ENCODE data around the gene AKAP7.

The AKAP7 gene

GRCh38 chr6:131116755-131117360 lies 18.4 kb upstream of the AKAP7 start:
- Histone ChIP-seq H3K36me3 (ENCODE audit: control insufficient read depth, insufficient read depth, low read length) (no peaks in the 10 kb centered on the region), H3K4me1 (ENCODE audit: control insufficient read depth, insufficient read depth, low read length) (no peaks in the 10 kb centered on the region), H3K9me3 (ENCODE audit: control insufficient read depth, low read length) (no peaks in the 10 kb centered on the region), H3K27me3 (ENCODE audit: control insufficient read depth, insufficient read depth, low read length) (no peaks in the 10 kb centered on the region), H3K4me3 (ENCODE audit: low read length) (no peak overlapping the region), H3K9ac (ENCODE audit: low read length) (no peak overlapping the region)

DNA sequence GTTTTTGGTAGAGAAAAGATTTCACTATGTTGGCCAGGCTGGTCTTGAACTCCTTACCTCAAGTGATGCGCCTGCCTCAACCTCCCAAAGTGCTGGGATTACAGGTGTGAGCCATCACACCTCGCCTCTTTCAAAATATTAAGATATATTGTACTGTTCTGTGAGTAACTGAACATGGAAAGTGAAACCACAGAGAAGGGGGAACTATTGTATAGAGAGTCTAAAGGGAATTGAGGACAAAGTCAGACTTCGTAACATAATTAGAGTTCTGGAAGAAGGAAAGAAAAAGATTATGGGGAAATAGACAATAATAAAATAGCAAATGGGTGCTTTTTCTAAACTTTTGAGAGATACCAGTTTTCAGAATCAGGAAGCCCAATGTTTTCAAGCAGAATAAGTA lies 17.4 kb upstream of the AKAP7 start:
- Histone ChIP-seq H3K9me3 (ENCODE audit: control insufficient read depth, low read length) (no peaks in the 10 kb centered on the region), H3K9ac (ENCODE audit: low read length) (no peak overlapping the region), H3K36me3 (ENCODE audit: control insufficient read depth, insufficient read depth, low read length) (no peaks in the 10 kb centered on the region), H3K27me3 (ENCODE audit: control insufficient read depth, insufficient read depth, low read length) (no peaks in the 10 kb centered on the region), H3K4me1 (ENCODE audit: control insufficient read depth, insufficient read depth, low read length) (no peaks in the 10 kb centered on the region), H3K4me3 (ENCODE audit: low read length) (no peak overlapping the region)

GRCh38 chr6:131122007-131122406 lies 13.3 kb upstream of the AKAP7 start:
- H3K27me3 ChIP-seq (ENCODE audit: control insufficient read depth, insufficient read depth, low read length) = no peaks in the 10 kb centered on the region
- H3K4me3 ChIP-seq (ENCODE audit: low read length) = no peak overlapping the region
- no peak overlapping the region for H3K9ac ChIP-seq (ENCODE audit: low read length)

GRCh38 chr6:131122516-131122915 lies 12.8 kb upstream of the AKAP7 start:
- Histone ChIP-seq H3K4me1 (ENCODE audit: control insufficient read depth, insufficient read depth, low read length) (no peaks in the 10 kb centered on the region), H3K9ac (ENCODE audit: low read length) (no peak overlapping the region), H3K4me3 (ENCODE audit: low read length) (no peak overlapping the region), H3K9me3 (ENCODE audit: control insufficient read depth, low read length) (no peaks in the 10 kb centered on the region), H3K27me3 (ENCODE audit: control insufficient read depth, insufficient read depth, low read length) (no peaks in the 10 kb centered on the region), H3K36me3 (ENCODE audit: control insufficient read depth, insufficient read depth, low read length) (no peaks in the 10 kb centered on the region)

More at GRCh38 chr6:131122007-131122406, 13.3 kb upstream of the AKAP7 start:
- no peaks in the 10 kb centered on the region for H3K9me3 ChIP-seq (ENCODE audit: control insufficient read depth, low read length)
- H3K36me3 ChIP-seq (ENCODE audit: control insufficient read depth, insufficient read depth, low read length) = no peaks in the 10 kb centered on the region
- no peaks in the 10 kb centered on the region for H3K4me1 ChIP-seq (ENCODE audit: control insufficient read depth, insufficient read depth, low read length)

- Histone ChIP-seq H3K4me1 (ENCODE audit: control insufficient read depth, insufficient read depth, low read length) (no peaks in the 10 kb centered on the region), H3K9me3 (ENCODE audit: control insufficient read depth, low read length) (no peaks in the 10 kb centered on the region), H3K9ac (ENCODE audit: low read length) (no peak overlapping the region), H3K36me3 (ENCODE audit: control insufficient read depth, insufficient read depth, low read length) (no peaks in the 10 kb centered on the region), H3K27me3 (ENCODE audit: control insufficient read depth, insufficient read depth, low read length) (no peaks in the 10 kb centered on the region), H3K4me3 (ENCODE audit: low read length) (no peak overlapping the region)
Measured at GRCh38 chr6:131124336-131125071, 10.8 kb upstream of the AKAP7 start.

GRCh38 chr6:131125431-131125830 lies 9.8 kb upstream of the AKAP7 start:
- Histone ChIP-seq H3K4me3 (ENCODE audit: low read length) (no peak overlapping the region), H3K9ac (ENCODE audit: low read length) (no peak overlapping the region), H3K36me3 (ENCODE audit: control insufficient read depth, insufficient read depth, low read length) (no peaks in the 10 kb centered on the region), H3K27me3 (ENCODE audit: control insufficient read depth, insufficient read depth, low read length) (no peaks in the 10 kb centered on the region), H3K4me1 (ENCODE audit: control insufficient read depth, insufficient read depth, low read length) (no peaks in the 10 kb centered on the region), H3K9me3 (ENCODE audit: control insufficient read depth, low read length) (no peaks in the 10 kb centered on the region)

GRCh38 chr6:131129689-131130553 lies 5.3 kb upstream of the AKAP7 start:
- no peaks in the 10 kb centered on the region for H3K36me3 ChIP-seq (ENCODE audit: control insufficient read depth, insufficient read depth, low read length)
- H3K27me3 ChIP-seq (ENCODE audit: control insufficient read depth, insufficient read depth, low read length) = peaks cover 4% of the 10 kb centered on the region
- H3K9me3 ChIP-seq (ENCODE audit: control insufficient read depth, low read length) = no peaks in the 10 kb centered on the region
- peaks cover 4% of the 10 kb centered on the region for H3K4me1 ChIP-seq (ENCODE audit: control insufficient read depth, insufficient read depth, low read length)
- H3K4me3 ChIP-seq (ENCODE audit: low read length) = no peak overlapping the region
- H3K9ac ChIP-seq (ENCODE audit: low read length) = no peak overlapping the region

DNA sequence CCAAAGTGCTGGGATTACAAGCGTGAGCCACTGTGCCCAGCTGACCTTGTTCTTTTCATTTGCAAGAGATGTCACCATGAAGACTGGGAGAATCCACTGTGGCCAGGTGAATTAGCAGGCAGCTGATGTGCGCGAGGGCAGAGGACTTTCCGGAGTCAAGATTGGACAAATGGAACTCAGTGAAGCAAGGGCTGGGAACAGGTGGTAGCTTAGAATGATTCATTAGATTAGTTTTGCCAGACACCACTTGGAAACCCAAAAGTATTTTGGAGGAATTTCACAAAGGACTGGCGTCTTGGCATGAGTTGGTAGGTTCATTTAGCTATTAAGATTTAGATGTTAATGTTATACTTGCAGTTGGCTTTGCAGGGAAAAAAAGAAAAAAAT lies 4.7 kb upstream of the AKAP7 start:
- no peak overlapping the region for H3K9ac ChIP-seq (ENCODE audit: low read length)
- H3K9me3 ChIP-seq (ENCODE audit: control insufficient read depth, low read length) = no peaks in the 10 kb centered on the region
- peaks cover 5% of the 10 kb centered on the region for H3K4me1 ChIP-seq (ENCODE audit: control insufficient read depth, insufficient read depth, low read length)
- H3K27me3 ChIP-seq (ENCODE audit: control insufficient read depth, insufficient read depth, low read length) = peaks cover 4% of the 10 kb centered on the region
- no peak overlapping the region for H3K4me3 ChIP-seq (ENCODE audit: low read length)
- no peaks in the 10 kb centered on the region for H3K36me3 ChIP-seq (ENCODE audit: control insufficient read depth, insufficient read depth, low read length)

DNA sequence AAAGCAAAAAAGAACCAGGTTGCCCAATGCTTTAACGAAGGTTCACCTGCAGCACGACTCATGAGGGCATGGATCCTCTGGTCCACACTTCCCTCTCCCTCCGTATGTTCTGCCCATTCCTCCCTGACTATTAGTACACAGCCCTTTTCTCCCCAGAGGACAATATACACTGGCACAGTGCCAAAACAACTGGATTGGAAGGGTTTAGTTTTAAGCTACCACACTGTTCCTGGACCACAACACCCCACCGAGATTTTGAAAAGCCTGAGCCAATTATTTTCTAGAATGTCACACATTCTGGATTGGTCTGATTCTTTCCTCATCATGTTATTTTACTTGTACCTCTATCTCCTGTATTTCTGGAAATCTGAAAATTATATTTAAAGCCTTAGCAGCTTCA lies 2.9 kb upstream of the AKAP7 start:
- Histone ChIP-seq H3K9me3 (ENCODE audit: control insufficient read depth, low read length) (no peaks in the 10 kb centered on the region), H3K9ac (ENCODE audit: low read length) (no peak overlapping the region), H3K27me3 (ENCODE audit: control insufficient read depth, insufficient read depth, low read length) (peaks cover 4% of the 10 kb centered on the region), H3K4me3 (ENCODE audit: low read length) (no peak overlapping the region), H3K4me1 (ENCODE audit: control insufficient read depth, insufficient read depth, low read length) (peaks cover 12% of the 10 kb centered on the region), H3K36me3 (ENCODE audit: control insufficient read depth, insufficient read depth, low read length) (no peaks in the 10 kb centered on the region)

DNA sequence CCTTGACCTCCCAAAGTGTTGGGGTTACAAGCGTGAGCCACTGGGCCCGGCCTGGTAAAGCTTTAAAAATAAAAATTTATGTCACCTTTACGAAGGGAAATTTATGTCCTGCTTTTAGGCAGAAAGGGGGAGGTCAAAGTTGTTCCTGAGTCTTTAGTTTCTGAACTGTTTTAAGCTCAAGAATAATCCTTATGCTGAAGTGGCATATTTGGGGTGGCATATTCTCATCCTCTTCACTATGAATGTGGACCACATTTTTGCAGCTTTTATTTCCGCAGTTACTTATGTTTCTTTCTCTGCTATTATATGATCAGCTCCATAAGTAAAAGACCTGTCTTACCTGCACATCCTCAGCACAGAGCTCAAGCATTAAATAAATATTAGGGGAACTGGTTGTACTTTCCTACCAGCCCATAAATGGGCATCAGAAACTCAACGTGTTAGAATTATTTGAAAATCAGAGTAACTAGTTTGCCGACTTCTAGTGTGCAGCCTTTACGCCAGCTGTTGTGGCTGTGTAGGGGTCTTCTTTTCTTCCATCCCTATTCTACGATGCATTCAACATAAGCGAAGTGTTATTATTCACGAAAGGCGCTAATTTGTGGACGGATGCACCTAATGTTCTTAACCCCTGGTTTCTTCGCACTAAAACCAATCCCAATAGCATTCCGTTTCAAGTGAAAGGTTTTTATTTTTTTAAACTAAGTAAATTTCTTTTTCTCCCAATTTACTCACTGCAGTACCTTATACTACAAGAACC lies 867 bp upstream of the AKAP7 start:
- Histone ChIP-seq H3K4me3 (ENCODE audit: low read length) (no peak overlapping the region), H3K36me3 (ENCODE audit: control insufficient read depth, insufficient read depth, low read length) (no peaks in the 10 kb centered on the region), H3K9ac (ENCODE audit: low read length) (peak overlapping the region; percentile 79), H3K27me3 (ENCODE audit: control insufficient read depth, insufficient read depth, low read length) (peaks cover 4% of the 10 kb centered on the region), H3K9me3 (ENCODE audit: control insufficient read depth, low read length) (no peaks in the 10 kb centered on the region), H3K4me1 (ENCODE audit: control insufficient read depth, insufficient read depth, low read length) (peaks cover 12% of the 10 kb centered on the region)

DNA sequence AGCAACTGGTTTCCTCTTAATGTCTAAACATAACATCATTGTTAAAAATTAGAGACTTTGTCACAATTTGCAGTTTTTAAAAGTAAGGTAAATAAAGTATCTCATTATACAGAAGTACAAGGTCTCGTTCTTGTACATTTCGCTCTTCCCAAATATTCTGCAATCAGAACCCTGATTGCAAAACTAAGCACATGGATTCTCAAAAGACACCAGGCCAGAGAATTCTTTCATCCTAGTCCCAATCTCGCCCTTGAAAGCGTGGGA lies 355 bp upstream of the AKAP7 start:
- Histone ChIP-seq H3K4me1 (ENCODE audit: control insufficient read depth, insufficient read depth, low read length) (peaks cover 12% of the 10 kb centered on the region), H3K4me3 (ENCODE audit: low read length) (peak overlapping the region; percentile 54)

More for the DNA sequence above, 355 bp upstream of the AKAP7 start:
- H3K9me3 ChIP-seq (ENCODE audit: control insufficient read depth, low read length) = no peaks in the 10 kb centered on the region
- peaks cover 4% of the 10 kb centered on the region for H3K27me3 ChIP-seq (ENCODE audit: control insufficient read depth, insufficient read depth, low read length)
- H3K9ac ChIP-seq (ENCODE audit: low read length) = peak overlapping the region; percentile 79
- H3K36me3 ChIP-seq (ENCODE audit: control insufficient read depth, insufficient read depth, low read length) = no peaks in the 10 kb centered on the region

All from mucosa of stomach (tissue), 1 donor.